HG02571 (cell line): Measurements from ENCODE around the gene SCAPER.
"Not testable (repeated sequence)": the region's sequence is repeated elsewhere in the genome, so short reads cannot be mapped to it uniquely, and the experiment has no call there.

Experiments
- ATAC-seq: cut with Tn5 transposase; IDR thresholded peaks from one replicate; pipeline ENCODE4 v1.9.1; 2021; ENCODE audit warnings: mild to moderate bottlenecking, moderate library complexity; ENCODE audit not compliant: unreplicated experiment

Gene SCAPER

DNA sequence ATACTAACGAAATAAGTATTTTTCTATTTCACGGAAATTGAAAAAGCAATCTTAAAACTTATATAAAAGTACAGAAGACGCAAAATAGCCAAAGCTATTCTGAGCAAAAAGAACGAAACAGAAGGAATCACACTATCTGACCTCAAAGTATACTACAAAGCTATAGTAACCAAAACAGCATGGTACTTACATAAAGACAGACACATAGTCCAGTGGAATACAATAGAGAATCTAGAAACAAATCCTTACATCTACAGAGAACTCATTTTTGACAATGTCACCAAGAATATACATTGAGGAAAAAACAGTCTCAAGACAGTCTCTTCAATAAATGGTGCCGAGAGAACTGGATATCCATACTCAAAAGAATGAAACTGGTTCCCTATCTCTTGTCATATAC lies 322.6 kb downstream of the SCAPER start:
- ATAC-seq: no peak

DNA sequence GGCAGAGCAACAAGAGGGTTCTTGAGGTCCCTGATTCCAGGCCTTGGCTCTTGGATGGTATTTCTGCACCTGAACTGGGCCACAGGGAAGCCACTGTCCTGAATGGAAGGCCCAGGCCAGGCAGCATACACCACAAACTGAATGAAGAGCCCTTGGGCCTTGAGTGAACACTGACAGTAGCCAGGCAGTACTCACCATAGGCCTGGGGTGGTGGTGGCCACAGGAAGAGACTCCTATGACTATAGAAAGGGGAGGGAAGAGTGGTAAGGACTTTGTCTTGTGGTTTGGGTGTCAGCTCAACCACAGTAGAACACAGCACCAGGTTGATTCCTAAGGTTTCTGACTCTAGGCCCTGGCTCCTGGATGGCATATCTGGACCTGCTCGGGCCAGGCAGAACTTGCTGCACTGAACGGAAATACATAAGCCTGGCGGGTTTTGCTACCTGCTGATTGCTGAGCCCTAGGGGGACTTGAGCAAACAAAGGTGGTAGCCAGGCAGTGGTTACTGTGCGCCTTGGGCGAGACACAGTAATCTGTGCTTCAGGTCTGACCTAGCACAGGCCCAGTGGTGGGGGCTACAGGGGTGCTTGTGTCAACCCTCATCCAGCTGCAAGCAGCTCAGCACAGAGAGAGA lies 327.1 kb downstream of the SCAPER start:
- no peak for ATAC-seq

DNA sequence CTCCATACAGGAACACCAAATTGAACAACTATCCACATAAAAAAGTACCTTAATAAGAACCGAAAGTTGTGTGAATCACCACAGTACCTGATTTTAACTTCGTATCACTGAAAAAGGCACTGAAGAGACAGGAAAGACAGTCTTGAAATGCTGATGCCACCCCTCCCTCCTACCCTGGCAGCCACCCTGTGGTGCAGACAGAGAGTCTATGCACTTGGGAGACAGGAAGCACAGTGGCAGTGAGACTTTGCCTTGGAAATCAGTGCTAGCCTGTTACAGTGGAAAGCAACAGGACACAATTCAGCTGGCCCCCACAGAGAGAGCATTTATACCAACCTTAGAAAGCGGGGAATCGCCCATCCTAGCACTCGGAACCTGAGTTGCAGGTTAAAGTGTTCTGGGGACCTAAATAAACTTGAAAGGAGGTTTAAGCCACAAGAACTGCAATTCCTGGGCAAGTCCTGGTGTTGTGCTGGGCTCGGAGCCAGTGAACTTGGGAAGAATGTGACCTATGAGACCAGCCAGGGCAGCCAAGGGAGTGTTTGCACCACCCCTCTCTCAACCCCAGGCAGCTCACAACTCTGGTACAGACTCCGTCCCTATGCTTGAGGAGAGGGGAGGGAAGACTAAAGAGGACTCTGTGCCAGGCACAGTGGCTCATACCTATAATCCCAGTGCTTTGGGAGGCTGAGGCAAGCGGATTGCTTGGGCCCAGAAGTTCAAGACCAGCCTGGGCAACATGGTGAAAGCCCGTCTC lies 328.4 kb downstream of the SCAPER start:
- ATAC-seq: no peak

DNA sequence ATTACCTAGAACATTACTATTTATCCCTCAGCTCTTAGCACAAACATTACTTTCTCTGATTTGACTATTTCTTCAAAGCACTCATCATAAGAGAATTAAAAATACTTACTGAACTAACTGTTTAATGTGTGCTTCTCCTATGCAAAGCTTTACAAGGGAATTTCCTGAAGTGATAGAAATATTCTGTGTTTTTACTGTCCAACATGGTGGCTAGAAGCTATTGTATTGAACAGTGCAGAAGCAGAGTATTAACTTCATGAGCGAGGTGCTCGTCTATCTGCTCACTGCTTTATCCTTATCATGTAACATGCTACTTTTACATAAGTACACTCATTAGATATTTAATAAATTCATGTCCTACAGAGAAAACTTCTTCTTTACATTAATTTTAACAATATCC lies 329.5 kb downstream of the SCAPER start:
- ATAC-seq: no peak

DNA sequence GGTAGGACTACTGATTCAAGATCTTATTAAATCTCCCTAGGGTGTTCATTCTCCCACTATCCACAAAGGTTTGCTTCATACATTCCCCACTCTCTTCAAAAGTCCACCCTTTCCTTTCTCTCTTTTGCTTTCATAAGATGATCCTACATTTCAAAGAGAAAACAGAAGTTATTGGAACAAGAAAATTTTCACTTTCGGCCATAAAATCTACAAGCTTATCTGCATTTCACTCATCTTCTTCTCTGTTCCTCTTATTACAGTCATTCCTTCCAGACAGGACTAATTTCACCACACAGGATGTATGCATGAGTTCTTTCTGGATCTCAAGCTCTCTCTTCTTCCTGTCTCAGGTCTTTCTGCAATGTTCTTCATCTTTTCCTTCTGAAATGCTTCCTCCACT lies 329.9 kb downstream of the SCAPER start:
- ATAC-seq: no peak

DNA sequence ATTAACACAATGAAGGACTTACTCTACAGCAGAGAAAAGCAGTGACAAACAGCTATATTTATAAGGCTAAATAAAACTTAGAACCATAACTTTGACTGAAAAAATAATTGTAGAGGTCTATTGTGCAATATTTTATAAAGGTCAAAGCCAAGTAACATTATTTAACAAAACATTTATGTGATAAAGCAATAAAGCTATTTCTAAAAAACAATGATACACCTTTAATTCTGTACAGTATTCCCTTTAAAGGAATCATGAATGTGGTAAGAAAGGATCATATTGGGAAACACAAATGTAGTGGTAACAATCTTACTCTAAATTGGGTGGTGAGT lies 332.2 kb downstream of the SCAPER start:
- ATAC-seq: no peak

DNA sequence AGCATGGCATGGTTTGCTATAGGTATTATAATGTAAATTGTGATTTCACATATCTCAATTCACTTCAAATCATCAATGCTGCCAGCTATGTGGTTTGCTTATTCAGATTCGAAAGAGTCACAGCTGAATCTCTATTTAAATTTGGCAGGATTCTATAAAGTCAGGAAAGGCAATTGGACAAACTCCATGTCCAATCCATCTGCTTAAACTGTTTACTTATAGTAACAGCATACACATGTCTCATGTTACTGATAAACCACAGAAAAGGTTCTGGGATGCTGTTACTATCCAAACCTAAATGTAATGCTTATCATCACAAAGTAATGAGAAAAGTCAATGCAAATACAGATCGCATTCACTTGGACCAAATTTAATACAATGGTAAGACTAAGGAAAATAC lies 338.9 kb downstream of the SCAPER start:
- ATAC-seq: no peak

DNA sequence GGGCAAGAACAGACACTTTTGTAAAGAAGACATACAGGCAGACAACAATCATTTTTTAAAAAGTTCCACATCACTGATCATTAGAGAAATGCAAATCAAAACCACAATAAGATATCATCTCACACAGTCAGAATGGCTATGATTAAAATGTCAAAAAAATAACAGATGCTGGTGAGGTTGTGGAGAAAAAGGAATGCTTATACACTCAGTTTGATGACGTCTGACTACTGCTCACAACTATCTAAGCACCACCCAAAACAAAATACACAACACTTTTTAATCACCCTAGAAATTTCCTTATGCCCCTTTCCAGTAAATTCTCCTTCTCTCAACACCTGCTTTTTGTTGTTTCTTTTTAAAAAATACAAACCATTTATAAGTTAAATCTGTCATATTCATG lies 339.8 kb downstream of the SCAPER start:
- no peak for ATAC-seq

DNA sequence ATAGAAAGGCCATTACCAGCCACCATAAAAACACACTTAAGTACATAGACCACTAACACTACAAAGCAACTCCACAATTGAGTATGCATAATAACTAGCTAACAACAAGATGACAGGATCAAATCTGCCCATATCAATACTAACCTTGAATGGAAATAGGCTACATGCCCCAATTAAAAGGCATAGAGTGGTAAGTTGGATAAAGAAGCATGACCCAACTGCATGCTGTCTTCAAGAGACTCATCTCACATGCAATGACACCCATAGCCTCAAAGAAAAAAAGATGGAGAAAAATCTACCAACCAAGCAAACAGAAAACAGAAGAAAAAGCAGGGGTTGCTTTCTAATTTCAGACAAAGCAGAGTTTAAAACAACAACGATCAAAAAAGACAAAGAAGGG lies 349.9 kb downstream of the SCAPER start:
- no peak for ATAC-seq

DNA sequence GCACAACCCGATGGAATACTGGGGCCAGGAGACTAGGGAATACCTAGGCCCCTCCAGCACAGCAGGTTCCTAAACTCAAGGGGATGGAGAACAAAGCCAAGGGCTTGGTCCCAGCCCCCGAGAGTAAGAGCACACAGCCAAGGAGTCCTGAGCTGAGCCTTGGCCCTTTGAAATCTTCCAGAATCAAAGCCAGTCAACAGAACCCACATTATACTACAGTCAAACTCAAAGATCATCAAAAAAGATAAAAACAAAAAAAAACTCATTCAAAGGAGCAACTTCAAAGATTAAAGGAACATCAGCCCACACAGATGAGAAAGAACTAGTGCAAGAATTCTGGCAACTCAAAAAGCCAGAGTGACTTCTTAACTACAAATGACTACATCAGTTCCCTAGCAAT lies 351.6 kb downstream of the SCAPER start:
- ATAC-seq: no peak

DNA sequence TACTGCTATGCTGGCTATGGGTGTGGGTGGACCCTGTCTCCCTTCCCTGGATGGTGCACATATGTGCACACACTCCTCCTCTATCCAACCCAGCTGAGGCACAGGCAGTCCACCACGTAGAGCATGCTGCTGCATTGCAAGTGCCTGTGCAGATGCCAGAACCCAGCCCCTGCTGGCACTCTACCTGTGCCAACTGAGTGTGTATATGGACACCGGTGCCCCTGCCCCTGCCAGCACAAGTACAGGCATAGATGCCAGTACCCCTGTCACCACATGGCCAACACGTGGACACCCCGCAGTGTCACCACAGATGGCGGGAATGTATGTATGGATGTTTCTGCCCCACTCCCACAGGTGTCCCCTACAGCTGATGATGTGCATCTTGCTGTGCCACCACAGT lies 352.0 kb downstream of the SCAPER start:
- ATAC-seq: no peak

DNA sequence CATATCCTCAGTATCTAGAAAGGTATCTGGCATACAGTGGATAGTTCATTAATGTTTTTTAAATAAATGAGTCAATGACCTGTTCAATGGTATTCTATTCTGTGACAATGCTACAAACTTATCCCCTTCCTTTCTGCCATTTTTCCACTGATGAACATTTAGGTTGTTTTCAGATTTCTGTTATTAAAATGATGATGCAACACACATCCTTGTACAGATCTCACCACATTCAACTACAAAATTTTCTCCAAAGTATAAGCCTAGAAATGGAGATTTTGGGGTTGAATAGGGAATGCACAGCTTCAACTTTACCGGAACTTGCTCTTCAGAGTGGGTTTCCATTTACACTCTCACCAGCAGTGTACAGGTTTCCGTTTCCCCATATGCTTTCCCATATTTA lies 358.3 kb downstream of the SCAPER start:
- ATAC-seq: no peak

DNA sequence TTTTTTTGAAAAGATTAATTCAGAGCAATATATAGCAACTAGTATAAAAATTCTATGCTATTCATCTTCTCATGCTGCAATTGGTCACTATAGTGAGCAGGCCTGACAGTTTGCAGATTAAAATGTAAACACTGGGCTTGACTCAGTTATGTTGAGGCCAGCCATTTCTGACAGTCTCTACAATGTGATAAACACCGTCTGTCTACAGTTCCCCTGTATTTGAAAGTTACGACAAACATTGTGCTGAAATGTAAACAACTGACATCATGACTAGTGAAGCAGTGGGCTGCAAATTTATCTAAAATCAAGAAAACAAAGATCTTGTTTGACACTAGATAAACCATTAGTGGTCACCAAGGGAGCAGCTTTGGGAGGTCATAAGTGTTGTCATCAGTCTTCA lies 371.1 kb downstream of the SCAPER start:
- ATAC-seq: no peak

DNA sequence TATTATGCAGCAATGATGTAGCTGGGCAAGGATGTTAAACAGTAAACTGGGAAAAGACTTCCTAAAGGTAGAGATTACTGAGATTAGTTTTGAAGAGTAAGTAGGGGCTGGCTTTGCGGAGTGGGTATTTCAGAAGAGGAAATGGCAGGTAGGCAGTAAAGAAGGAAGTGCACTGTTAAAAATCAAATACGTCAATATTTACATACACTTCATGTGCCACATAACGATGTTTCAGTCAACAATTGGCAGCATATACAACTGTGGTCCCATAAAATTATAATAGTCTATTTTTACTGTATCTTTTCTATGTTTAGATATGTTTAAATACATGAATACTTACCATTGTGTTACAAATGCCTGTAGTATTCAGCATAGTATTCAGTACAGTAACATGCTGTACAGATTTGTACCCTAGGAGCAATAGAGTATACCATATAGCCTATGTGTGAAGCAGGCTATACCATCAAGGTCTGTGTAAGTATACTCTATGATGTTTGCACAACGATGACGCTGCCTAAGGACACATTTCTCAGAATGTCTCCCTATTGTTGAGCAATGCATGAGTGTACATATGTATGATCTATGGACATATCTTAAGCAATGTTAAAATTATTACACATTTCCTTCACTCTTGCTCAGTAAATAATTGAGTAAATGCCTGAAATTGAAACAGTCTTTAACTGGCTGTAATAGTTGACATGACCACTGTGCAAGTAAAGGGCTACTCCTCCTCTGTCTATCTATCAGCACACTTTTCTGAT lies 371.9 kb downstream of the SCAPER start:
- ATAC-seq: no peak

DNA sequence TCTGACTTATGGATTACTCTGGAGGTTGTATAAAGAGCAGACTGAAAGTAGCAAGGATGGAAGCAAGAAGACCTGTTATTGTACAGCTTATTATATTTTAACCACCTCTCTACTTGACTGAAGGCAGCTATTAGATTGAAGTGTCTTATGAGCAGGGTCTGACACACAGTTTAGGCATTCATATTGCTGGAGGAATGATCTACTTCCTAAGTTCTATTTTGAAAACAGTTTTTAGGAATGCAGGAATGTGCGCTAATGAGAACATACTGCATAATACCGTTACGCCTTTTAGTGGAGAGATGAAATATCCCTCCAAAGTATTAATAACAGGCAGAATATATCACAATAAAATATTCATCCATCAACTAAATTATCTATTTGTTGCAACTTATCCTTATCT lies 375.2 kb downstream of the SCAPER start:
- no peak for ATAC-seq

DNA sequence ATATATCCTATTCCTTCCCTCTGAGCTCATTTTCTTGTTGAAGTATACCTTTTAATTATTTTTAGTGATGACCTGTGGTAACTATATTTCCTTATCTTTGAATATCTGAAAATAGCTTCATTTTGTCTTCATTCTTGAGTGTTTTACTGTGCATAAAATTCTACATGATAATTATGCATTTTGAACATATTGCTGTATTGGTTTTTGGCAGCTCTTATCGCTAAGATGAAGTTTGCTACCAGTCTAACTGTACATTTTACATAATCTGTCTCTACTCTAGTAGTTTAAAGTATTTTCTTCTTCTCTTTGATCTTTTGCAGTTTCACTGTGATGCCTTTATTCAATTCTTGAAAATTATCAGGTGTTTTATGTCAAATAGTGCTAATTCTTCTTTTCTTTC lies 379.0 kb downstream of the SCAPER start:
- no peak for ATAC-seq

DNA sequence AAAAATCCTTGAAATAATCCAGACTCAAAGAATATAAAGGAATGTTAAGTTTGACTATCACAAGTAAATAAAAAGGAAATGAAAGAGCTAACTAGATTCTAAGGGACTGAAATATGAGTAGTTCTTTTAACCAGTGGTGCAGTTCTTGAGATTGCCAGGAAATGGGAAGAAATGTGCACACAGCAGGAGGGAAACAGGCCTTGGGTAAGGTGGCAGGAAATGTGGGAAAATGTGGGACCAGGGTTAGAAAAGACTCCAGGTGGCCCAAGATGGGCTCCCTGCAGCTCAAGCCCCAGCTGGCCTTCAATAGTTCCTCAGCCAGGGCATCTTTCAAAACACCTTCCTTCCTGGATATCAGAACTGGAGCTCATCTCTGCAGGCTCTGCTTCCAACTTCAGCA lies 387.2 kb downstream of the SCAPER start:
- no peak for ATAC-seq

DNA sequence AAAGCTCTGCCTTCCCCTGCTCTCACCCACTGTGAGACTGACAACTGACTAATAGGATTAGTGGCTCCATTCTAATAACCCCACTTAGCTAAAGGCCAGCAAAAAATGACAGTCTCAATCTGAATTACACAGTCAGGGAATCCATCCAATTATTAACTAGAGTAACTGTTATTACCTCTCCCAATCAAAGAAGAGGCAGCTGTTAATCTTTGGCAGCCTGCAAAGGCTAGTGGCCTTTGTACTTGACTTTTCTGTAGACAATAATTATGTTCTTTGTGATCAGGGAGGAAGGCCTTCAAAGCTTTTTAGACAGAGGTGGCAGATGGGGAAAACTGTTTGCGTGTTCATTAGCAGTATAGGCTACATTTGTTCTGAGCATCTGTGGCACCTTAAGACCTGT lies 390.9 kb downstream of the SCAPER start:
- no peak for ATAC-seq

DNA sequence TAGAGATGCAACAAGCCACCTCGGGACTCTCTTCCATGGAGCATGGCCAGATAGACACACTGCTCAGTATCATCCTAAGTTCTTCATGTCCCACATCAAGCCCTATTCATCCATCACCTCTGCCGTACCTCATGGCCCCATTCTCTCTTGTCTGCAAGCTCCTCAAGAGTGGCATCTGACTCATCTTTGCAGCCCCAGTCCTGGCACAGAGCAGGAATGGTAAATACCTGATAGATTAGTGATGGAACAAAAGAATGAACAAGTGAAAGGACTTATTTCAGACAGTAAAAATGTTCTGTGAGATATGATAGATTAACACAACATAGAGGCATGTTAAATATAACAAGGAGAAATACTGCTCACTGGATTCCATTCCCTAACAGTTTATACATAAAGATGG lies 392.2 kb downstream of the SCAPER start:
- no peak for ATAC-seq

DNA sequence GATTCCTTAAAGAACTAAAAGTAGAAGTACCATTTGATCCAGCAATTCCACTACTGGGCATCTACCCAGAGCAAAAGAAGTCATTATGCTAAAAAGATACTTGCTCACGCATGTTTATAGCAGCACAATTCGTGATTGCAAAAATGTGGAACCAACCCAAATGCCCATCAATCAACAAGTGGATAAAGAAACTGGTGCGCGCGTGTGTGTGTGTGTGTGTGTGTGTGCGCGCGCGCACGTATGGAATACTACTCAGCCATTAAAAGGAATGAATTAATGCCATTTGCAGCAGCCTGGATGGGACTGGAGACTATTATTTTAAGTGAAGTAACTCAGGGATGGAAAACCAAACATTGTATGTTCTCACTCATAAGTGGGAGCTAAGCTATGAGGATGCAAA lies 394.5 kb downstream of the SCAPER start:
- not testable (repeated sequence) for ATAC-seq

DNA sequence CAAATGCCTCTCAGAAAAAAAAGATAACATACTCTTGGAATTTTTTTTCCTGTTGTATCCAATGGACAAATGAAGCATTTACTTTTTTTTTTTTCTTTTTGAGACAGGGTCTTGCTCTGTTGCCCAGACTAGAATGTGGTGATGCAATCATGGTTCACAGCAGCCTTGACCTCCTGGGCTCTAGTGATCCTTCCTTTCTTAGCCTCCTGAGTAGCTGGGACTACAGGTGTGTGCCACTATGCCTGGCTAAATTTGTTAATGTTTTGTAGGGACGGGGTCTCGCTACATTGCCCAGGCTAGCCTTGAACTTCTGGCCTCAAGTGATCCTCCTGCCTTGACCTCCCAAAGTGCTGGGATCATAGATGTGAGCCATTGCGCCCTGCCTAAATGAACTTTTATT lies 401.3 kb downstream of the SCAPER start:
- no peak for ATAC-seq

DNA sequence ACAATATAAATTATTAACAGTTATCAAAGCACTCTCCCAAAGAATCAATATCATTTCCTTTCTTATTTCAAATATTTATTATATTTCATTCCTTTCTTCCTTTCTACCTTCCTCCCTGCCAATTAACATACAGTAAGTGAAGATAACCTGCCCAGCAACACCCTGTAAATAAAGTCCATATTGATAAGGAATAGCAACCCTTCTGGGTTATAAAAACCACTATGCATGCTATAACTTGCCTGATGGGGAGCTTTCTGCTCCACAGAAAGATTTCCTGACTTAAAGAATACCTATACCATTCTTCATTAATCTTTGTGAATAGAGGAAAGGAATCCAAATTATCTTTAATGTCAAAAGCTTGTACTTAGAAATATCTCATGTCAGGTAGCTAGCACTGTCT lies 402.0 kb downstream of the SCAPER start:
- no peak for ATAC-seq
